NK-92 treated with Interleukin-12 subunit alpha and Interleukin-12 subunit beta, amount 100 ng/mL, for 24 hours (cell line): Measurements from ENCODE around the gene RACGAP1.

ENCODE experiments used
- DNase-seq: peaks from one replicate; lab custom pipeline; 2025; lab: John Stamatoyannopoulos, UW

Gene RACGAP1

GRCh38 chr12:49968471-49968870 is 56.8 kb downstream of the RACGAP1 start:
- no peak for DNase-seq

- DNase-seq, result no peak
These were observed 57.5 kb downstream of the RACGAP1 start for GRCh38 chr12:49967777-49968250.

- DNase-seq, result peak; percentile 37
These were observed 58.1 kb downstream of the RACGAP1 start for GRCh38 chr12:49967042-49967776.

GRCh38 chr12:49966511-49967041 is 58.7 kb downstream of the RACGAP1 start:
- no peak for DNase-seq

GRCh38 chr12:49965836-49966235 is 59.5 kb downstream of the RACGAP1 start:
- DNase-seq, result no peak

GRCh38 chr12:49964849-49965624 is 60.3 kb downstream of the RACGAP1 start:
- no peak for DNase-seq

GRCh38 chr12:49963976-49964815 is 61.1 kb downstream of the RACGAP1 start:
- no peak for DNase-seq

GRCh38 chr12:49962861-49963765 is 62.2 kb downstream of the RACGAP1 start:
- DNase-seq, result no peak

- DNase-seq, result no peak
These were observed 63.1 kb downstream of the RACGAP1 start for GRCh38 chr12:49961993-49962764.

- DNase-seq, result no peak
These were observed 64.0 kb downstream of the RACGAP1 start, which contains the start of gene AQP5 for GRCh38 chr12:49961111-49961922. TSS of gene AQP5 (plus strand) at chr12:49961872. CDS start at chr12:49962018, 146 bp downstream.

- no peak for DNase-seq
These were observed 64.7 kb downstream of the RACGAP1 start for GRCh38 chr12:49960474-49961110.

- no peak for DNase-seq
These were observed 65.4 kb downstream of the RACGAP1 start for GRCh38 chr12:49959685-49960473.

- no peak for DNase-seq
These were observed 67.7 kb downstream of the RACGAP1 start for GRCh38 chr12:49957570-49957967.

- DNase-seq, result no peak
These were observed 68.4 kb downstream of the RACGAP1 start for GRCh38 chr12:49956663-49957569.

- DNase-seq, result no peak
These were observed 69.2 kb downstream of the RACGAP1 start for GRCh38 chr12:49955899-49956662.
